BLaER1 treated with 17β-estradiol and CSF1 and Interleukin-3, amounts not matched to agents 10 nM and 100 nM (cell line): Measurements from ENCODE around the gene CACNG4.

ENCODE experiments used
- H3K27ac ChIP-seq, 11 experiments: shearing (Covaris generic); formaldehyde crosslinking; 2 replicates each; pipeline ENCODE4 v1.8.1; 2022
- H3K27me3 ChIP-seq, 11 experiments: shearing (Covaris generic); formaldehyde crosslinking; 2 replicates each; pipeline ENCODE4 v1.8.1; 2022
- H3K36me3 ChIP-seq, 11 experiments: shearing (Covaris generic); formaldehyde crosslinking; 2 replicates each; pipeline ENCODE4 v1.8.1; 2022
- H3K4me1 ChIP-seq, 10 experiments: shearing (Covaris generic); formaldehyde crosslinking; 2 replicates each; pipeline ENCODE4 v1.8.1; 2022
- H3K4me2 ChIP-seq, 11 experiments: shearing (Covaris generic); formaldehyde crosslinking; 2 replicates each; pipeline ENCODE4 v1.8.1; 2022
- H3K4me3 ChIP-seq, 10 experiments: shearing (Covaris generic); formaldehyde crosslinking; 2 replicates each; pipeline ENCODE4 v1.8.1; 2022
- H3K9ac ChIP-seq, 11 experiments: shearing (Covaris generic); formaldehyde crosslinking; 2 replicates each; pipeline ENCODE4 v1.8.1; 2022
- H3K9me3 ChIP-seq, 11 experiments: shearing (Covaris generic); formaldehyde crosslinking; replicated peaks in 1 of 11; 2 replicates each; pipeline ENCODE4 v1.8.1; 2022
- H4K20me1 ChIP-seq, 11 experiments: shearing (Covaris generic); formaldehyde crosslinking; 2 replicates each; pipeline ENCODE4 v1.8.1; 2022
- Cebpa-rat ChIP-seq, 11 experiments: shearing (Covaris generic); IDR thresholded peaks; 2 replicates each; pipeline ENCODE4 v1.8.1; 2022

Gene CACNG4

DNA sequence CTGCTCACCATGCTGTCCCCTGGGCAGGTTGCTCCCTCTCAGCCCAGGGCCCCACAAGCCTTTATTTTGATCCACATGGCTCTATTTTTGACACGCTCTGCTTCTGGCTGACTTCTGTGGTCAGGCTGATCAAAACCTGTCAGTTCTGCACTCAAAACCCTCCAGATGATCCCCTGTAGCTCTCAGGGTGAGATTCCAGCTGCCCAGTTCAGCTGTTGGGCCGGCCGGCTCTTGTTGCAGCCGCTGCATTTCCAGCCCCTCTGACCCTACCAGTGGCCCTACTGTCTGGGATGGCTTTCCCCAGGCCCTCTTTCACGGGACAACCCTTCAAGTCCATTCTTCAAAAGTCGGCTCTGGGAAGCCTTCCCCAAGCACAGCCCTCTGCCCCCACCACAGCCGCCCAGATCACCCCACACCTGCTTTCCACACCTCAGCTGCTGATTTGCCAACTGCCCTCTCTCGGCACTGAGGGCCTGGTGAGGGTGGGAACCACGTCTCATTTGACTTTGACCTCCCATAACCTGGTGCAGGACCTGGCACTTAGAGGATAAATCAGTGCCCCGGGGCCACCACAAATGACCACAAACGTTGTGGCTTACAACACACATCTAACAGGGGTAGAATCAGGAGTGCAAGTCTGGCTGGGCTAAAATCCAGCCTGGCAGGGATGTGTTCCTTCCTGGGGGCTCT lies 16.3 kb upstream of the CACNG4 start:
- Histone ChIP-seq H3K9ac (peak overlapping the region in 4 of 11 experiments; percentile 39 to 76 (median 62); a peak in 8 of 22 replicates), H3K4me1 (peaks cover 49 to 96% (median 76%) of the 10 kb centered on the region in 10 experiments), H3K27me3 (peaks cover 0 to 40% (median 0%) of the 10 kb centered on the region in 11 experiments; a peak in 5 of 22 replicates), H3K36me3 (no peaks in the 10 kb centered on the region), H3K9me3 (no peaks in the 10 kb centered on the region), H3K4me3 (peak overlapping the region in 2 of 10 experiments; percentile 26 to 35; a peak in 2 of 20 replicates), H3K4me2 (peak overlapping the region in 10 of 11 experiments; percentile 23 to 96 (median 84); a peak in 19 of 22 replicates), H4K20me1 (peaks cover 0 to 9% (median 0%) of the 10 kb centered on the region in 11 experiments; a peak in 1 of 22 replicates), H3K27ac (peak overlapping the region in 4 of 11 experiments; percentile 35 to 88 (median 66); a peak in 7 of 22 replicates)
- TF ChIP-seq Cebpa-rat (IDR thresholded peaks at IDR 0.05): no peak

DNA sequence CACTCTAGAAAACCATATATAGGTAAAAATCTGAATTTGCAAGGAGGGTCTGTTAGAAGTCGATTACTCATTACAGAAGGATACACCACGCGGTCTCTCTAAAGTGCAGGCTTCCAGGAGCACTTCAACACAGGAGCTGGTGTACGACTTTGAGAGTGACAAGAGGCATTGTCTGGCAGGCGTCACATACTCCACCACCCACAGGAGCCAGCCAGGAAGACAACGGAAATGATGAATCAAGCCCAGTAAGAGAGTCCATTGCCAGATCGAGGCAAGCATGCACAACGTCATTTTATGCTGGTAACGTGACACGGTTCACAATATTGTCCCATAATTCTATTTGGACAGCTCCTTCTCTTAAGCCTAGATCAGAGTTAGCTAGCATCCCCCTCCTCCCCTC lies 15.0 kb upstream of the CACNG4 start:
- Histone ChIP-seq H3K27me3 (peaks cover 0 to 38% (median 0%) of the 10 kb centered on the region in 11 experiments; a peak in 5 of 22 replicates), H4K20me1 (peaks cover 0 to 9% (median 0%) of the 10 kb centered on the region in 11 experiments; a peak in 1 of 22 replicates), H3K4me3 (no peak overlapping the region), H3K4me1 (peaks cover 38 to 95% (median 68%) of the 10 kb centered on the region in 10 experiments), H3K4me2 (peak overlapping the region; percentile 5 to 96 (median 82); a peak in 19 of 22 replicates), H3K9me3 (no peaks in the 10 kb centered on the region), H3K9ac (no peak overlapping the region), H3K27ac (no peak overlapping the region), H3K36me3 (no peaks in the 10 kb centered on the region)
- TF ChIP-seq Cebpa-rat (IDR thresholded peaks at IDR 0.05): no peak

DNA sequence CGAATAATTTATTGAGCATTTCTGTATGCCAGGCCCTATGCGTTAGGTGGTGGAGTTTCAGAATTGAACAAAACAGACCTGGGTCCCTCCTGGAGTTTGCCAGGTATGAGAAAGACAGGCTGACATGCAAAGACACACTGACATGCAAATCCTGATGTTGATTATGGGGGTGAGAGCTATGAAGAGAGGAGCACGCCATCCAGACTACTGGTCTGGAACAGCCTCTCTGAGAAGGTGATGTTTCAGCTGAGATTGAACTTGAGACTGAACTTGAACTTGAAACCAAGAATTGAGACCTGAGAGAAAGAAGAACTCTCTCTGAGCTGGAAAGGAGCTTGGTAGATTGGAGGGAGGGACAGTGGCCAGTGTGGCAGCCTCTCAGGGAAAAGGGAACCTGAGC lies 14.2 kb upstream of the CACNG4 start:
- Histone ChIP-seq H3K4me2 (peak overlapping the region in 3 of 11 experiments; percentile 10 to 95 (median 19); a peak in 2 of 22 replicates), H3K9me3 (no peaks in the 10 kb centered on the region), H3K9ac (no peak overlapping the region), H4K20me1 (peaks cover 0 to 9% (median 0%) of the 10 kb centered on the region in 11 experiments; a peak in 1 of 22 replicates), H3K4me3 (no peak overlapping the region), H3K27ac (no peak overlapping the region), H3K27me3 (peaks cover 0 to 30% (median 0%) of the 10 kb centered on the region in 11 experiments; a peak in 5 of 22 replicates), H3K4me1 (peaks cover 29 to 87% (median 60%) of the 10 kb centered on the region in 10 experiments), H3K36me3 (no peaks in the 10 kb centered on the region)
- TF ChIP-seq Cebpa-rat (IDR thresholded peaks at IDR 0.05): no peak

DNA sequence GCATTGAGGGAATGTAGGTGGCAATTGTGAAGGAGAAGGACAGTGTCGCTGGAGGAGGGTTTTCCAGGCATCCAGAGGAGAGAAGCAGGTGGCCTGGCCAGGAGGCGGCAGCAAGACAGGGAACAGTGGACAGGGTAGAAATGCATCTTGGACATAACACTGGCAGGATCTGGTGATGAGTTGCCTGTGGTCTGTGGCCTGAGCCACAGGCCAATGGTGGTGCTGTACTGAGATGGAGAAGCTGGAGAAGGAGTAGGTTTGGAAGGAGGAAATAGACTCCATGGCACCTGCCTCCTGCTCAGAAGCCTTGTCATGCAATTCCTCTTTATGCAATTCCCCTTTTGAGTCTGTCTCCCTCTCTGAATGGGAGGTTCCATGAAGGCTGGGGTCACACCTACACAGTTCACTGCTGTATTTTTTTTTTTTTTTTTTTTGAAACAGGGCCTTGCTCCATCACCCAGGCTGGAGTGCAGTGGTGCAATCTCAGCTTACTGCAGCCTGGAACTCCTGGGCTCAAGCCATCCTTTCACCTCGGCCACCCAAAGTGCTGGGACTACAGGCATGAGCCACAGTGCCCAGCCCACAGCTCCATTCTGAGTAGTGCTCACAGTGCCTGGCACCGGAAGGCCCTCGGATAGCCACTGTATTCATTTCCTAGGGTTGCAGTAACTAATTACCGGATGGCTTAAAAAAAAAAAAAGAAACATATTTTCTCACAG lies 13.5 kb upstream of the CACNG4 start:
- Histone ChIP-seq H3K27ac (no peak overlapping the region), H3K4me2 (peak overlapping the region in 4 of 11 experiments; percentile 10 to 95 (median 17); a peak in 5 of 22 replicates), H4K20me1 (peaks cover 0 to 6% (median 0%) of the 10 kb centered on the region in 11 experiments; a peak in 1 of 22 replicates), H3K4me3 (no peak overlapping the region), H3K9me3 (no peaks in the 10 kb centered on the region), H3K36me3 (no peaks in the 10 kb centered on the region), H3K9ac (no peak overlapping the region), H3K27me3 (peaks cover 0 to 22% (median 0%) of the 10 kb centered on the region in 11 experiments; a peak in 4 of 22 replicates), H3K4me1 (peaks cover 22 to 80% (median 53%) of the 10 kb centered on the region in 10 experiments)
- no peak for TF ChIP-seq Cebpa-rat (IDR thresholded peaks at IDR 0.05)

DNA sequence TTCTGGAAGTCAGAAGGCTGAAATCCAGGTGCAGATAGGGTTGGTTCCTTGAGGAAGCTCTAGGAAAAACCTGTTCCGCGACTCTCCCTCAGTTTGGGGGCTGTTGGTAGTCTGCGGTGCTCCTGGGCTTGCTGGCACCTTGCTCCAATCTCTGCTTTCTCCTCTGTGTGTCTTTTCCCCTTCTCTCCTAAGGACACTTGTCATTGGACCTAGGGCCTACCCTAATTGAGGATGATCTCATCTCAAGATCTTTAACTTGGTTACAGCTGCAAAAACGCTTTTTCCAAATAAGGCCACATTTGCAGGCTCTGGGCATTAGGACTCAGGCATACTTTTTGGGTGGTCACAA lies 12.9 kb upstream of the CACNG4 start:
- Histone ChIP-seq H3K9ac (no peak overlapping the region), H3K4me2 (no peak overlapping the region), H3K27ac (no peak overlapping the region)

DNA sequence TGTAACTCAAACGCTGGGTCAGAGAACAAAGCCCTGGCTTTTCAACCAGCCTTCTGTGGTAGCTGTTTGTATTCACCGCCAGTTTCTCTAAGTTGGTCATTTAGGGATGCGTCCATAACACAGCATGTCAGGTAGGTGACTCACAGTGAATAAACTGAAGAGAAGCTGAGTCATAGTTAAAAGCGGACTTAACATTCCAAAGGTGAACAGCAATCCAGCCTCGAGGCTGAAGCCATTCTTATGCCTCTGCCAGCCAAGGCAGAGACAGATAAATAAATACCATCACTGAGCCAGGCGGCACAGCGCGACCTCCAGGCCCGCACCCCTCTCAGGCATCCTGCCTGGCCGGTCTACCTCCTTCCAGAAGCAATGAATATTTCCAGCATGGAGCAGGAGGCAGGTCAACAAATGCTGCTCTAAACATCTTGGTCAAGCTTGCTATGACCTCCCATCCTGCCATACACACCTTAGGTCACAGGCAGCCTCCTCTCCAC lies 12.4 kb upstream of the CACNG4 start:
- Histone ChIP-seq H4K20me1 (no peaks in the 10 kb centered on the region), H3K4me2 (peak overlapping the region in 6 of 11 experiments; percentile 56 to 76 (median 70); a peak in 7 of 22 replicates), H3K9me3 (no peaks in the 10 kb centered on the region), H3K36me3 (no peaks in the 10 kb centered on the region), H3K4me3 (no peak overlapping the region), H3K4me1 (peaks cover 13 to 70% (median 42%) of the 10 kb centered on the region in 10 experiments; a peak in 18 of 20 replicates), H3K27ac (no peak overlapping the region), H3K9ac (no peak overlapping the region), H3K27me3 (peaks cover 0 to 19% (median 0%) of the 10 kb centered on the region in 11 experiments; a peak in 4 of 22 replicates)
- no peak for TF ChIP-seq Cebpa-rat (IDR thresholded peaks at IDR 0.05)

More for the DNA sequence above, 12.9 kb upstream of the CACNG4 start:
- Histone ChIP-seq H3K9me3 (no peaks in the 10 kb centered on the region), H3K4me1 (peaks cover 17 to 75% (median 47%) of the 10 kb centered on the region in 10 experiments), H3K36me3 (no peaks in the 10 kb centered on the region), H3K4me3 (no peak overlapping the region), H4K20me1 (peaks cover 0 to under 1% (median 0%) of the 10 kb centered on the region in 11 experiments; a peak in 1 of 22 replicates), H3K27me3 (peaks cover 0 to 19% (median 0%) of the 10 kb centered on the region in 11 experiments; a peak in 4 of 22 replicates)
- no peak for TF ChIP-seq Cebpa-rat (IDR thresholded peaks at IDR 0.05)

DNA sequence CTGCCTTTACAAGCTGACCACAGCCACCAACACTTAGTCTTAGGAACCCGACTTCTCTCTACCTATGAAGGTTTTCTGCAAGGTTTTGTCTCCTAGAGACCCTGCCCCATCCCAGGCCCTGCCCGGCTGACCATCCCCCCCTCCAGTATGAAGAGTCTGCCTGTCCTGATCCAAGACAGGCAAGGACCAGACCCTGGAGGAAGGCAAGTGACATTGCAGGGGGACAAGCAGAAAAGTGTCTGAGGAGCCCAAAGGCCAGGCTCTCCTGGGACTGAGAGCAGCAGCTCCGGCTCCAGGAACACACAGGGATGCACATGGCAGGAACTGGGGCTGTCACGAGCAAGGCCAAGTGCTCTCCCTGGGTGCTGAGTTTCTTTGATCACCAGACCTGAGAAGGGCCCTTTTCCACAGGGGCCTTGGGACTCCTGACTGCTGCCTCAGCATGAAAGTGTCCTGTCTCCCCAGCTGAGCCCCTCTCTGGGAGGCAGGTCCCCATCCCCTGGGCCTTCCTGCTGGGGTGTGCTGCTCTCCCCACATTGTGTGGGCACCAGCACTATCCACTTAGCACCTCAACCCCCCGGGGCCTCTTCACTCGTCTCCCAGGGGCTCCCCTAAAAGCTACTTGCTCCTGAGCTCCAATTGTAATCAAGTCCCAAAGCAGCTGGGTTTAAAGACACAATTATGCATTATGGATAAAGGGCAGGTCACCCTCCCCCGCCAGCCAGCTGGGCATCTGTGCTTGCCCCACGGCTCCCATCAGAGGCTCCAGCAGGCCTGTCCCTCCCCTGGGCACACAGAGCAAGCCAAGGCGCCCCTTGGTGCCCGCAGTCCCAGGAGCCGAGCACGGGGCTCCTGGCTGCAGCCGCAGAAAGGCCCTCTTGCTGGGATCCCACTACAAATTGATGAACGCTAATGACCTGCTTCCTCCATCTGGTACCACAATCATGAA lies 11.6 kb upstream of the CACNG4 start:
- H3K4me2 ChIP-seq: peak overlapping the region in 8 of 11 experiments; percentile 12 to 76 (median 64); a peak in 16 of 22 replicates
- H3K27ac ChIP-seq: no peak overlapping the region
- no peaks in the 10 kb centered on the region for H3K36me3 ChIP-seq
- peaks cover 13 to 63% (median 34%) of the 10 kb centered on the region in 10 experiments; a peak in 17 of 20 replicates for H3K4me1 ChIP-seq
- H3K4me3 ChIP-seq: no peak overlapping the region
- no peaks in the 10 kb centered on the region for H3K9me3 ChIP-seq
- H3K27me3 ChIP-seq: peaks cover 0 to 12% (median 0%) of the 10 kb centered on the region in 11 experiments; a peak in 4 of 22 replicates
- 0 out of 22 replicates have a peak overlapping the region, but pooled peaks of 1 of the 11 experiments have one; percentile 18 for H3K9ac ChIP-seq
- TF ChIP-seq Cebpa-rat (IDR thresholded peaks at IDR 0.05): no peak
- H4K20me1 ChIP-seq: no peaks in the 10 kb centered on the region

DNA sequence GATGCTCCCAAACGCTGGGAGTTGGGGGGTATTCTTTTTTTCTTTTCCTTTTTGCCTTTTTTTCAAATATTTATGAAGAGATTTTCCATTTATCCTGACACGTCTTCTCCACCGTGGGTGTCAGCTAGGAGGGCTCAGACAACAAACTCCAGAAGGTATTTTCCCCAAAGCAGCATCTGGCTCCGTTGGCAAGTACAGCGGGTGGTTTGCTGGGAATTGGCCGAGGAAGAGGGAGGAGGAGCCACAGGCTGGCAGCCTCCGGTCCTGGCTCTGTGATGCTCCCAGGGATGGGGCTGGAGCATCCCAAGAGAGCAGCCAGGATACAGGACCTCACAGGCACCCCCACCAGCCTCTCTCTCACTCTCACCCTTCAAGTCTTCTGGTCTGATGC lies 10.9 kb upstream of the CACNG4 start:
- Histone ChIP-seq H3K4me3 (no peak overlapping the region), H3K27ac (no peak overlapping the region), H3K9ac (no peak overlapping the region), H3K36me3 (no peaks in the 10 kb centered on the region), H4K20me1 (no peaks in the 10 kb centered on the region), H3K9me3 (no peaks in the 10 kb centered on the region), H3K27me3 (peaks cover 0 to 5% (median 0%) of the 10 kb centered on the region in 11 experiments; a peak in 4 of 22 replicates), H3K4me2 (peak overlapping the region in 6 of 11 experiments; percentile 56 to 76 (median 68); a peak in 13 of 22 replicates), H3K4me1 (peaks cover 7 to 63% (median 27%) of the 10 kb centered on the region in 10 experiments; a peak in 17 of 20 replicates)
- TF ChIP-seq Cebpa-rat (IDR thresholded peaks at IDR 0.05): no peak
